Endothelial cell of umbilical vein (primary cell): Measurements from ENCODE around the gene FBXL14. TPM values are rescaled to one million over a fixed set of nuclear protein-coding genes. Genes with fewer than 3 reads are reported as not detected.

ENCODE experiments used
- BruUV-seq: library from RNA; stranded (reverse); fragments of 400-500 nt; replicated peaks from 2 replicates; lab custom pipeline; 2021; lab: Mats Ljungman, UMichigan
- CTCF ChIA-PET: fragments of 300-600, 350-600 bp; sonication (Branson Sonifier 250); formaldehyde crosslinking; loops from one replicate; lab custom pipeline; 2021; ENCODE audit warnings: antibody characterized with exemption, inconsistent platforms; lab: Charles Lee
- POLR2A ChIA-PET: fragments of 300-600, 350-600 bp; sonication (Branson Sonifier 250); formaldehyde crosslinking; loops from one replicate; lab custom pipeline; 2021; ENCODE audit warnings: antibody characterized with exemption, inconsistent platforms; lab: Charles Lee
- DNase-seq: peaks from one replicate; pipeline ENCODE4 v3.0.0-alpha.2; 2011; ENCODE audit warnings: low read depth, low spot score
- FAIRE-seq: peaks from 2 replicates; lab custom pipeline; 2011; peaks lifted over from hg19 to GRCh38; lab: Jason Lieb, UNC
- H2AFZ ChIP-seq: 2 replicates; pipeline ENCODE4 v1.6.0; 2012; ENCODE audit warnings: low read depth, low read length, control low read depth, inconsistent platforms
- H3K27ac ChIP-seq: 2 replicates; pipeline ENCODE4 v1.5.1; 2011; ENCODE audit warnings: low read depth, mild to moderate bottlenecking, control low read depth, low read length, moderate library complexity; ENCODE audit not compliant: insufficient read depth
- H3K27me3 ChIP-seq, 2 experiments: 2 replicates each; pipeline versions ENCODE4 v1.6.0 to v1.6.1; 2011; ENCODE audit warnings: low read length in 2 of 2, mixed read lengths in 1 of 2; ENCODE audit not compliant: control insufficient read depth in 2 of 2, insufficient read depth in 2 of 2
- H3K36me3 ChIP-seq, 2 experiments: 2 replicates in 1 of 2; 3 replicates in 1 of 2; pipeline ENCODE4 v1.5.1; 2011; ENCODE audit warnings: low read length in 2 of 2, mild to moderate bottlenecking in 1 of 2, moderate library complexity in 1 of 2; ENCODE audit not compliant: control insufficient read depth in 2 of 2, insufficient read depth in 2 of 2; ENCODE audit errors: extremely low read depth in 1 of 2
- H3K4me1 ChIP-seq: 3 replicates; pipeline ENCODE4 v1.5.1; 2011; ENCODE audit warnings: mild to moderate bottlenecking, low read length; ENCODE audit not compliant: control insufficient read depth, insufficient read depth; ENCODE audit errors: extremely low read depth
- H3K4me2 ChIP-seq: 2 replicates; pipeline ENCODE4 v1.6.1; 2011; ENCODE audit warnings: low read length, control low read depth, mixed read lengths; ENCODE audit not compliant: insufficient read depth
- H3K4me3 ChIP-seq, 3 experiments: fragments of 200-600 bp in 1 of 3; sonication (generic), shearing (Covaris generic) in 1 of 3; replicated peaks in 1 of 3; 2 replicates each; pipeline ENCODE4 v1.5.1; 2011 to 2016; ENCODE audit warnings: control low read depth in 3 of 3, low read length in 3 of 3, mild to moderate bottlenecking in 2 of 3, inconsistent platforms in 1 of 3, low read depth in 1 of 3, moderate library complexity in 1 of 3; ENCODE audit not compliant: insufficient read depth in 1 of 3
- H3K79me2 ChIP-seq: 2 replicates; pipeline ENCODE4 v1.6.0; 2012; ENCODE audit warnings: low read length, inconsistent platforms; ENCODE audit not compliant: control insufficient read depth, insufficient read depth
- H3K9ac ChIP-seq: replicated peaks from 2 replicates; pipeline ENCODE3; 2011; ENCODE audit warnings: low read length, control low read depth; ENCODE audit not compliant: insufficient read depth; ENCODE audit errors: extremely low read depth
- H3K9me1 ChIP-seq: replicated peaks from 3 replicates; pipeline ENCODE4 v1.6.0; 2011; ENCODE audit warnings: mild to moderate bottlenecking, low read length; ENCODE audit not compliant: control insufficient read depth, insufficient read depth; ENCODE audit errors: extremely low read depth
- H3K9me3 ChIP-seq: replicated peaks from 2 replicates; pipeline ENCODE4 v1.5.1; 2012; ENCODE audit warnings: low read length, inconsistent platforms; ENCODE audit not compliant: control insufficient read depth, insufficient read depth
- H4K20me1 ChIP-seq: replicated peaks from 2 replicates; pipeline ENCODE3; 2011; ENCODE audit warnings: mild to moderate bottlenecking, low read length; ENCODE audit not compliant: control insufficient read depth, insufficient read depth; ENCODE audit errors: extremely low read depth
- EZH2 ChIP-seq: IDR thresholded peaks from 2 replicates; pipeline ENCODE4 v1.6.1; 2012; ENCODE audit warnings: borderline replicate concordance, low read depth, mild to moderate bottlenecking, moderate library complexity, low read length, inconsistent platforms; ENCODE audit not compliant: severe bottlenecking
- FOS ChIP-seq: IDR thresholded peaks from 2 replicates; pipeline ENCODE4 v1.6.1; 2011; ENCODE audit warnings: mild to moderate bottlenecking, low read length, moderate library complexity, borderline replicate concordance; ENCODE audit not compliant: insufficient read depth
- GATA2 ChIP-seq: IDR thresholded peaks from 2 replicates; pipeline ENCODE4 v1.7.0; 2011; ENCODE audit warnings: low read depth, mild to moderate bottlenecking, moderate library complexity, mixed read lengths, low read length; ENCODE audit not compliant: insufficient read length, insufficient read depth
- JUN ChIP-seq: IDR thresholded peaks from 2 replicates; pipeline ENCODE4 v1.6.1; 2011; ENCODE audit warnings: borderline replicate concordance, low read depth; ENCODE audit not compliant: insufficient read length, insufficient read depth
- MYC ChIP-seq: IDR thresholded peaks from one replicate; pipeline ENCODE4 v1.6.1; 2011; ENCODE audit warnings: mild to moderate bottlenecking, low read depth, low read length
- POLR2A ChIP-seq: IDR thresholded peaks from 2 replicates; pipeline ENCODE4 v1.6.1; 2012; ENCODE audit warnings: low read depth, mild to moderate bottlenecking, control low read depth, low read length
- POLR2AphosphoS5 ChIP-seq: IDR thresholded peaks from 2 replicates; pipeline ENCODE4 v1.6.1; 2012; ENCODE audit warnings: low read depth, mild to moderate bottlenecking, control low read depth, low read length, moderate library complexity; ENCODE audit not compliant: insufficient read depth
- dilution Hi-C: fragments of 300-500 bp; cut with MboI; formaldehyde crosslinking; loops from one replicate; pipeline ENCODE4 v1.15.0; 2019; ENCODE audit warnings: low sequenced_read_pairs; ENCODE audit not compliant: extremely low pct_ligation_motif_present
- intact Hi-C: fragments of 100-400 bp; cut with micrococcal nuclease; formaldehyde crosslinking; loops from one replicate; pipeline ENCODE4 v1.10.0; 2022
- polyA plus RNA-seq, 4 experiments: library from polyadenylated mRNA; depleted of rRNA in 3 of 4; stranded (reverse) in 3 of 4; unstranded in 1 of 4; fragments of >200 nt; gene quantifications; 2 replicates each; pipeline versions ENCODE4 v1.2.1 to v1.2.3, GENCODE V29; 2011 to 2012; ENCODE audit warnings: missing spikeins in 1 of 4
- total RNA-seq: library from RNA; stranded (reverse); gene quantifications from 2 replicates; pipeline ENCODE4 v1.2.3, GENCODE V29; 2021
- TF ChIP-seq, protein P1 (sequence below): IDR thresholded peaks from 2 replicates; pipeline ENCODE4 v1.6.1; 2011; ENCODE audit not compliant: insufficient read depth, insufficient read length
- TF ChIP-seq, protein P2 (sequence below), 2 donors: IDR thresholded peaks; 1 replicate in 1 of 2; 2 replicates in 1 of 2; pipeline ENCODE4 v1.5.1; 2011; ENCODE audit warnings: low read length in 2 of 2, mild to moderate bottlenecking in 2 of 2, moderate library complexity in 2 of 2, control low read depth in 1 of 2, inconsistent platforms in 1 of 2, low read depth in 1 of 2; ENCODE audit not compliant: insufficient read depth in 1 of 2; ENCODE audit errors: extremely low read depth in 1 of 2

Gene FBXL14
- total and polyA plus RNA-seq, 2 donors (not counting 3 experiments of a cell fraction or from before 2014, with no cell fraction given): 11.3 to 15.7 TPM

DNA sequence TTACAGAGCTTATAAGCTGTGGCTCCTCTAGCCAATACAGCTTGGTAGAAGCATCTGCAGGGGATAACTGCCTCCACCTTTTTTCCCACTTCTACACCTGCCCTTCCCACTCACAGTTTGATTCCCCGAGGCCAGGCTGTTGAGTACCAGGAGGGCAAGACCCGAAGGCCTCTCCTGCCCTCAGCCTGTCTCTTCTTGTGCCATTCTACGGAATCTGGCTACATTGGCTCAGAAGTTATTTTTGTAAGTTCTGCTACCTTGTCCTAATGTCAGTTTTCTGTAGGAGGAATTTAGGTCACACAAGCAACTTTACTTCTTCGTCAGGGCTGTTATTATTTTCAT is 11.7 kb downstream of the FBXL14 start:
- H3K79me2 ChIP-seq: no peaks in the 10 kb centered on the region
- CTCF ChIA-PET: interaction anchor here (0.8 to 12.7 kb wide), 53 partner anchors 8 to 1141 kb away, joined by 3 to 469 read pairs (median 5); partner anchors contain the start of genes FBXL14 and RAD52

More for the DNA sequence above, 11.7 kb downstream of the FBXL14 start:
- H3K4me2 ChIP-seq: no peak overlapping the region
- no TSS peak for BruUV-seq
- H4K20me1 ChIP-seq: no peaks in the 10 kb centered on the region
- no peak overlapping the region for H3K27ac ChIP-seq
- no peak for TF ChIP-seq GATA2
- no peak for TF ChIP-seq JUN
- no peak for TF ChIP-seq FOS
- TF ChIP-seq, protein P1, sequence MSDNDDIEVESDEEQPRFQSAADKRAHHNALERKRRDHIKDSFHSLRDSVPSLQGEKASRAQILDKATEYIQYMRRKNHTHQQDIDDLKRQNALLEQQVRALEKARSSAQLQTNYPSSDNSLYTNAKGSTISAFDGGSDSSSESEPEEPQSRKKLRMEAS: no peak
- no peak for TF ChIP-seq POLR2AphosphoS5
- no peak for TF ChIP-seq EZH2
- TF ChIP-seq, protein P2, sequence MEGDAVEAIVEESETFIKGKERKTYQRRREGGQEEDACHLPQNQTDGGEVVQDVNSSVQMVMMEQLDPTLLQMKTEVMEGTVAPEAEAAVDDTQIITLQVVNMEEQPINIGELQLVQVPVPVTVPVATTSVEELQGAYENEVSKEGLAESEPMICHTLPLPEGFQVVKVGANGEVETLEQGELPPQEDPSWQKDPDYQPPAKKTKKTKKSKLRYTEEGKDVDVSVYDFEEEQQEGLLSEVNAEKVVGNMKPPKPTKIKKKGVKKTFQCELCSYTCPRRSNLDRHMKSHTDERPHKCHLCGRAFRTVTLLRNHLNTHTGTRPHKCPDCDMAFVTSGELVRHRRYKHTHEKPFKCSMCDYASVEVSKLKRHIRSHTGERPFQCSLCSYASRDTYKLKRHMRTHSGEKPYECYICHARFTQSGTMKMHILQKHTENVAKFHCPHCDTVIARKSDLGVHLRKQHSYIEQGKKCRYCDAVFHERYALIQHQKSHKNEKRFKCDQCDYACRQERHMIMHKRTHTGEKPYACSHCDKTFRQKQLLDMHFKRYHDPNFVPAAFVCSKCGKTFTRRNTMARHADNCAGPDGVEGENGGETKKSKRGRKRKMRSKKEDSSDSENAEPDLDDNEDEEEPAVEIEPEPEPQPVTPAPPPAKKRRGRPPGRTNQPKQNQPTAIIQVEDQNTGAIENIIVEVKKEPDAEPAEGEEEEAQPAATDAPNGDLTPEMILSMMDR (IDR thresholded peaks at IDR 0.05; ENCODE audit: extremely low read depth in 1 of 2, insufficient read depth in 1 of 2, low read depth in 1 of 2, low read length in 2 of 2): no peak
- TF ChIP-seq POLR2A: no peak
- TF ChIP-seq MYC: no peak
- H2AFZ ChIP-seq: no peak overlapping the region
- no peaks in the 10 kb centered on the region for H3K36me3 ChIP-seq
- H3K9ac ChIP-seq: no peak overlapping the region
- no peaks in the 10 kb centered on the region for H3K9me3 ChIP-seq
- POLR2A ChIA-PET: interaction anchor here (0.6 to 1.8 kb wide), 2 partner anchors 465 to 934 kb away, joined by 4 to 8 read pairs; no protein-coding TSS in a partner anchor
- FAIRE-seq: no peak
- intact Hi-C loops: loop anchor here (1.0 to 10.0 kb wide), 7 partner anchors 66 to 1012 kb away; partner anchors contain the start of genes RAD52 and WNK1
- H3K4me1 ChIP-seq: peaks cover 6% of the 10 kb centered on the region
- no peaks in the 10 kb centered on the region for H3K27me3 ChIP-seq
- dilution Hi-C loops: no loop called here
- DNase-seq: no peak
- H3K4me3 ChIP-seq: no peak overlapping the region
- H3K9me1 ChIP-seq: no peaks in the 10 kb centered on the region
